HepG2 (cell line): ENCODE data around the gene ENC1. TPM values are rescaled to one million over a fixed set of nuclear protein-coding genes. Genes with fewer than 3 reads are reported as not detected.
A peak's percentile ranks its signal among the peaks of the same experiment; 100 is the strongest.

ENCODE experiments used
- ATAC-seq: fragments of 200-7000 bp; cut with Tn5 transposase; 3 replicates; pipeline ENCODE4 v1.9.1; 2020; ENCODE audit warnings: mild to moderate bottlenecking, moderate library complexity
- BruUV-seq: library from RNA; stranded (reverse); fragments of 400-500 nt; replicated peaks from 2 replicates; lab custom pipeline; 2021; lab: Mats Ljungman, UMichigan
- CTCF ChIA-PET: fragments of 300-600 bp; formaldehyde crosslinking; extraction: SDS; loops from one replicate; lab custom pipeline; 2021; ENCODE audit warnings: low total read pairs, inconsistent platforms, low intra/inter-chr PET ratio; lab: Yijun Ruan, JAX
- POLR2A ChIA-PET: fragments of 350-600 bp; sonication (Branson Sonifier 250); formaldehyde crosslinking; loops from one replicate; lab custom pipeline; 2020; ENCODE audit warnings: antibody characterized with exemption, inconsistent platforms; lab: Yijun Ruan, JAX
- DNase-seq: peaks from one replicate; pipeline ENCODE4 v3.0.0-alpha.2; 2015; ENCODE audit warnings: low spot score
- FAIRE-seq: peaks from 3 replicates; lab custom pipeline; 2011; peaks lifted over from hg19 to GRCh38; lab: Jason Lieb, UNC
- H2AFZ ChIP-seq: one replicate; pipeline ENCODE4 v1.6.1; 2011; ENCODE audit warnings: low read length, inconsistent platforms
- H3K27ac ChIP-seq: fragments of 300-600 bp; 3 replicates; pipeline ENCODE4 v1.8.0; 2011; ENCODE audit warnings: mixed run types, mild to moderate bottlenecking, mixed read lengths, low read length, inconsistent platforms; ENCODE audit not compliant: insufficient read depth; ENCODE audit errors: extremely low read length
- H3K27me3 ChIP-seq, 2 experiments: fragments of 200-600 bp in 1 of 2; 2 replicates in 1 of 2; 3 replicates in 1 of 2; pipeline versions ENCODE4 v1.6.0 to v1.8.0; 2011; ENCODE audit warnings: low read length in 2 of 2, mild to moderate bottlenecking in 2 of 2, moderate library complexity in 2 of 2, inconsistent platforms in 1 of 2; ENCODE audit not compliant: insufficient read depth in 2 of 2, control insufficient read depth in 1 of 2
- H3K36me3 ChIP-seq, 2 experiments: fragments of 200-600 bp in 1 of 2; replicated peaks in 1 of 2; 2 replicates in 1 of 2; 3 replicates in 1 of 2; pipeline versions ENCODE4 v1.5.1 to v1.8.0; 2011; ENCODE audit warnings: low read length in 2 of 2, inconsistent platforms in 1 of 2; ENCODE audit not compliant: insufficient read depth in 2 of 2, control insufficient read depth in 1 of 2
- H3K4me1 ChIP-seq: 2 replicates; pipeline ENCODE4 v1.5.1; 2012; ENCODE audit warnings: low read length, inconsistent platforms; ENCODE audit not compliant: insufficient read depth
- H3K4me2 ChIP-seq: 2 replicates; pipeline ENCODE4 v1.6.0; 2011; ENCODE audit warnings: low read depth, low read length, inconsistent platforms
- H3K4me3 ChIP-seq, 3 experiments: fragments of 200-600 bp in 1 of 3; sonication (generic), shearing (Covaris generic) in 1 of 3; replicated peaks in 1 of 3; 2 replicates each; pipeline ENCODE4 v1.5.1; 2011 to 2016; ENCODE audit warnings: low read length in 3 of 3, inconsistent platforms in 2 of 3, low read depth in 2 of 3, mild to moderate bottlenecking in 2 of 3, control low read depth in 1 of 3, mixed read lengths in 1 of 3; ENCODE audit not compliant: insufficient read depth in 1 of 3
- H3K79me2 ChIP-seq: one replicate; pipeline ENCODE4 v1.6.1; 2011; ENCODE audit warnings: low read length, inconsistent platforms; ENCODE audit not compliant: insufficient read depth
- H3K9ac ChIP-seq: 2 replicates; pipeline ENCODE4 v1.6.0; 2011; ENCODE audit warnings: mild to moderate bottlenecking, low read depth, low read length, inconsistent platforms; ENCODE audit not compliant: insufficient read depth
- H3K9me3 ChIP-seq: 2 replicates; pipeline ENCODE4 v1.5.1; 2012; ENCODE audit warnings: mild to moderate bottlenecking, low read length
- H4K20me1 ChIP-seq: 2 replicates; pipeline ENCODE4 v1.6.0; 2011; ENCODE audit warnings: inconsistent platforms, mild to moderate bottlenecking, low read length, moderate library complexity; ENCODE audit not compliant: insufficient read depth
- ATAD3A ChIP-seq: sonication (generic); formaldehyde crosslinking; IDR thresholded peaks from 2 replicates; pipeline ENCODE4 v1.4.0; 2020; ENCODE audit warnings: missing genetic modification reagents
- CEBPB ChIP-seq: IDR thresholded peaks from 2 replicates; pipeline ENCODE4 v1.6.1; 2011; ENCODE audit warnings: low read depth, low read length, improper control_type of control experiment, borderline replicate concordance
- CHCHD3 ChIP-seq: sonication (generic); formaldehyde crosslinking; IDR thresholded peaks from 2 replicates; pipeline ENCODE4 v1.8.0; 2022; ENCODE audit warnings: mild to moderate bottlenecking, missing genetic modification reagents, moderate library complexity
- MTA1 ChIP-seq: sonication (generic); formaldehyde crosslinking; IDR thresholded peaks from 2 replicates; pipeline ENCODE4 v1.4.0; 2020; ENCODE audit warnings: missing genetic modification reagents, mild to moderate bottlenecking, borderline replicate concordance
- SP1 ChIP-seq, 2 experiments: fragments of 450-650 bp in 1 of 2; sonication (generic) in 1 of 2; formaldehyde crosslinking in 1 of 2; IDR thresholded peaks; 2 replicates each; pipeline versions ENCODE4 v1.4.0 to v1.6.1; 2016 to 2020; ENCODE audit warnings: missing genetic modification reagents in 1 of 2
- ZEB1 ChIP-seq: IDR thresholded peaks from 2 replicates; pipeline ENCODE4 v1.6.1; 2012; ENCODE audit warnings: mild to moderate bottlenecking, low read depth, inconsistent platforms; ENCODE audit not compliant: insufficient replicate concordance
- ZNF136 ChIP-seq: sonication (generic); formaldehyde crosslinking; IDR thresholded peaks from 2 replicates; pipeline ENCODE4 v1.8.1; 2022; ENCODE audit warnings: low read depth, mild to moderate bottlenecking, moderate library complexity, missing genetic modification reagents
- ZNF251 ChIP-seq: sonication (generic); formaldehyde crosslinking; IDR thresholded peaks from 2 replicates; pipeline ENCODE4 v1.9.0; 2021; ENCODE audit warnings: mild to moderate bottlenecking, missing genetic modification reagents
- ZNF772 ChIP-seq: sonication (generic); formaldehyde crosslinking; IDR thresholded peaks from 2 replicates; pipeline ENCODE4 v1.5.0; 2020; ENCODE audit warnings: mild to moderate bottlenecking, missing genetic modification reagents
- ZNF816 ChIP-seq: sonication (generic); formaldehyde crosslinking; IDR thresholded peaks from 2 replicates; pipeline ENCODE4 v1.8.0; 2022; ENCODE audit warnings: missing genetic modification reagents, mild to moderate bottlenecking, borderline replicate concordance
- WGBS: methylation state at CpG from one replicate; pipeline ENCODE4 v1.1.6; 2017; ENCODE audit warnings: low lambda C conversion rate; 5-methylcytosine and 5-hydroxymethylcytosine counted together
- in situ Hi-C: cut with HindIII; loops from 2 replicates; pipeline ENCODE4 v1.10.0; 2017; ENCODE audit warnings: low pct_unique_long_range_greater_than_20kb; ENCODE audit not compliant: extremely low pct_ligation_motif_present
- intact Hi-C: fragments of 100-400 bp; cut with micrococcal nuclease; formaldehyde crosslinking; loops from one replicate; pipeline ENCODE4 v1.10.0; 2022; ENCODE audit not compliant: unreplicated experiment
- polyA plus RNA-seq, 8 experiments: library from polyadenylated mRNA; depleted of rRNA in 3 of 8; stranded (reverse) in 7 of 8; unstranded in 1 of 8; fragments of >200 nt; fragmentation: Illumina TruSeq in 4 of 8; extraction: Trizol in 4 of 8; gene quantifications; 2 replicates each; pipeline versions ENCODE4 v1.2.1 to v1.2.3, GENCODE V29; 2011 to 2016; ENCODE audit warnings: low read depth in 4 of 8, missing spikeins in 1 of 8, mixed read lengths in 1 of 8; ENCODE audit not compliant: insufficient read depth in 1 of 8
- total RNA-seq, 5 experiments: library from RNA; depleted of rRNA; stranded (reverse); fragments of >200 nt; fragmentation: Illumina TruSeq; extraction: Trizol; gene quantifications; 2 replicates each; pipeline ENCODE4 v1.2.3, GENCODE V29; 2016; ENCODE audit warnings: low read depth in 1 of 5
- TF ChIP-seq, protein P1 (sequence below): sonication (generic); formaldehyde crosslinking; IDR thresholded peaks from 2 replicates; pipeline ENCODE4 v1.5.0; 2020; ENCODE audit warnings: missing genetic modification reagents
- TF ChIP-seq, protein P2 (sequence below): sonication (generic); formaldehyde crosslinking; IDR thresholded peaks from 2 replicates; pipeline ENCODE4 v1.8.1; 2022; ENCODE audit warnings: low read depth, mild to moderate bottlenecking, missing genetic modification reagents
- TF ChIP-seq, protein P3 (sequence below): IDR thresholded peaks from 2 replicates; pipeline ENCODE4 v1.6.1; 2016; ENCODE audit warnings: missing compliant biosample characterization, missing genetic modification reagents, borderline replicate concordance

ENC1 gene
- total and polyA plus RNA-seq, 2 of the 13 experiments (the other 11 are each of a cell fraction or from before 2014, with no cell fraction given): 63.8 to 64.4 TPM

DNA sequence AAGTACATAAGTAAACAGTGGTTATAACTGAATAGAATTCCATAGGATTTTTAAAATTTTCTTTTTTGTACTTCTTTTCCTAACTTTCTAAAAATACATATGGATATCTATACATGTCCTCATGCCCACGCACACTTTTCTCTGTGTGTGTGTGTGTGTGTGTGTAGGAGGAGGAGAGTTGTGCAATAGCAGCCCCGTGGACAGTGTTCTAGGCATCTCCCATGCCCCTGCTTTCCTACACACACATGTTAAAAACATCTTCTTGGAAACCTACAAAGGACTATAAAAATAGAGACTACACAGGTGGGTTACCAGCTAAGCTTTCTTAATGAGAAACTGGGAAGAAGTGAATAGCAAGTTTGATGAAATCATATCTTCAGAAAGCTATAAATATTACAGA lies 24.7 kb upstream of the ENC1 start:
- DNase-seq: no peak
- no peaks in the 10 kb centered on the region for H4K20me1 ChIP-seq
- peak; percentile 73 for TF ChIP-seq CEBPB
- TF ChIP-seq SP1 (IDR thresholded peaks at IDR 0.05): no peak
- no peak for TF ChIP-seq SP1 (CRISPR knock-in tag; IDR thresholded peaks at IDR 0.05)
- no peak overlapping the region for H2AFZ ChIP-seq
- H3K4me2 ChIP-seq: no peak overlapping the region
- no peaks in the 10 kb centered on the region for H3K79me2 ChIP-seq
- peaks cover 9% of the 10 kb centered on the region for H3K4me1 ChIP-seq
- H3K36me3 ChIP-seq: no peaks in the 10 kb centered on the region
- intact Hi-C loops (no loop called here), in situ Hi-C loops (no loop called here)
- ChIA-PET CTCF (no interaction called here), POLR2A (no interaction called here)
- H3K4me3 ChIP-seq: no peak overlapping the region
- no peak for FAIRE-seq
- BruUV-seq: no TSS peak
- H3K9ac ChIP-seq: no peak overlapping the region
- no peaks in the 10 kb centered on the region for H3K9me3 ChIP-seq
- WGBS: 0% methylated on average over 2 of the region's 2 CpGs
- no peak for ATAC-seq
- H3K27ac ChIP-seq: no peak overlapping the region
- peaks cover 0 to 7% of the 10 kb centered on the region in 2 experiments; a peak in 1 of 5 replicates for H3K27me3 ChIP-seq

DNA sequence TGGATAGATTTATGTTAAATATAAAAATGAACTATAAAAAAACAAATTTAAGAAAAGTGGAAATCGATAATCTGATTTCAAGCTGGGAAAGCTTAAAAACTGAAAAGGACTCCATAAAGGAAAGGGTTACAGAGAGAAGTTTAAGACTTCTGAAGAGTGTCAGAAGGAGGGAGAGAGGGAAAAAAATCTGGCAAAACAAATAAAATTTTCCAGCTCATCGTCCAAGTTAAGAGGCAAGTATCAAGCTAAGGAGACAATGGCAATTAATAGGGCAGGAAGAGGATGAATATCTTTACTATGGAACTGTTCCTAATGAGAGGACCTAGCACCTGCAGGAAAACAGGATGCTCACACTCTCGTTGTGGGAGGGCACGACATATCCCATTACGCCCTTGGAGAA lies 24.0 kb upstream of the ENC1 start:
- no peak overlapping the region for H3K9ac ChIP-seq
- intact Hi-C loops: no loop called here
- H4K20me1 ChIP-seq: no peaks in the 10 kb centered on the region
- POLR2A ChIA-PET: interaction anchor here (1.3 kb wide), 1 partner anchor 24 kb away, joined by 3 read pairs; the partner anchor contains the start of gene ENC1
- H3K9me3 ChIP-seq: no peaks in the 10 kb centered on the region
- DNase-seq: no peak
- BruUV-seq: no TSS peak
- no peaks in the 10 kb centered on the region for H3K79me2 ChIP-seq
- H3K4me1 ChIP-seq: peaks cover 2% of the 10 kb centered on the region
- CTCF ChIA-PET: no interaction called here
- no peak overlapping the region for H3K4me3 ChIP-seq
- H3K4me2 ChIP-seq: no peak overlapping the region
- no peak overlapping the region for H2AFZ ChIP-seq
- in situ Hi-C loops: no loop called here
- ATAC-seq: no peak
- 53% methylated on average over 5 of the region's 5 CpGs for WGBS
- FAIRE-seq: no peak
- H3K36me3 ChIP-seq: no peaks in the 10 kb centered on the region
- no peak overlapping the region for H3K27ac ChIP-seq
- peaks cover 0 to 7% of the 10 kb centered on the region in 2 experiments; a peak in 2 of 5 replicates for H3K27me3 ChIP-seq
- TF ChIP-seq, protein P1, sequence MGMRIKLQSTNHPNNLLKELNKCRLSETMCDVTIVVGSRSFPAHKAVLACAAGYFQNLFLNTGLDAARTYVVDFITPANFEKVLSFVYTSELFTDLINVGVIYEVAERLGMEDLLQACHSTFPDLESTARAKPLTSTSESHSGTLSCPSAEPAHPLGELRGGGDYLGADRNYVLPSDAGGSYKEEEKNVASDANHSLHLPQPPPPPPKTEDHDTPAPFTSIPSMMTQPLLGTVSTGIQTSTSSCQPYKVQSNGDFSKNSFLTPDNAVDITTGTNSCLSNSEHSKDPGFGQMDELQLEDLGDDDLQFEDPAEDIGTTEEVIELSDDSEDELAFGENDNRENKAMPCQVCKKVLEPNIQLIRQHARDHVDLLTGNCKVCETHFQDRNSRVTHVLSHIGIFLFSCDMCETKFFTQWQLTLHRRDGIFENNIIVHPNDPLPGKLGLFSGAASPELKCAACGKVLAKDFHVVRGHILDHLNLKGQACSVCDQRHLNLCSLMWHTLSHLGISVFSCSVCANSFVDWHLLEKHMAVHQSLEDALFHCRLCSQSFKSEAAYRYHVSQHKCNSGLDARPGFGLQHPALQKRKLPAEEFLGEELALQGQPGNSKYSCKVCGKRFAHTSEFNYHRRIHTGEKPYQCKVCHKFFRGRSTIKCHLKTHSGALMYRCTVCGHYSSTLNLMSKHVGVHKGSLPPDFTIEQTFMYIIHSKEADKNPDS (CRISPR knock-in tag): no peak
- no peak for TF ChIP-seq ZNF816 (CRISPR knock-in tag)
- TF ChIP-seq ZNF136: no peak
- TF ChIP-seq ZEB1: no peak
- TF ChIP-seq, protein P2, sequence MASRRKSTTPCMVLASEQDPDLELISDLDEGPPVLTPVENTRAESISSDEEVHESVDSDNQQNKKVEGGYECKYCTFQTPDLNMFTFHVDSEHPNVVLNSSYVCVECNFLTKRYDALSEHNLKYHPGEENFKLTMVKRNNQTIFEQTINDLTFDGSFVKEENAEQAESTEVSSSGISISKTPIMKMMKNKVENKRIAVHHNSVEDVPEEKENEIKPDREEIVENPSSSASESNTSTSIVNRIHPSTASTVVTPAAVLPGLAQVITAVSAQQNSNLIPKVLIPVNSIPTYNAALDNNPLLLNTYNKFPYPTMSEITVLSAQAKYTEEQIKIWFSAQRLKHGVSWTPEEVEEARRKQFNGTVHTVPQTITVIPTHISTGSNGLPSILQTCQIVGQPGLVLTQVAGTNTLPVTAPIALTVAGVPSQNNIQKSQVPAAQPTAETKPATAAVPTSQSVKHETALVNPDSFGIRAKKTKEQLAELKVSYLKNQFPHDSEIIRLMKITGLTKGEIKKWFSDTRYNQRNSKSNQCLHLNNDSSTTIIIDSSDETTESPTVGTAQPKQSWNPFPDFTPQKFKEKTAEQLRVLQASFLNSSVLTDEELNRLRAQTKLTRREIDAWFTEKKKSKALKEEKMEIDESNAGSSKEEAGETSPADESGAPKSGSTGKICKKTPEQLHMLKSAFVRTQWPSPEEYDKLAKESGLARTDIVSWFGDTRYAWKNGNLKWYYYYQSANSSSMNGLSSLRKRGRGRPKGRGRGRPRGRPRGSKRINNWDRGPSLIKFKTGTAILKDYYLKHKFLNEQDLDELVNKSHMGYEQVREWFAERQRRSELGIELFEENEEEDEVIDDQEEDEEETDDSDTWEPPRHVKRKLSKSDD: no peak
- TF ChIP-seq, protein P3, sequence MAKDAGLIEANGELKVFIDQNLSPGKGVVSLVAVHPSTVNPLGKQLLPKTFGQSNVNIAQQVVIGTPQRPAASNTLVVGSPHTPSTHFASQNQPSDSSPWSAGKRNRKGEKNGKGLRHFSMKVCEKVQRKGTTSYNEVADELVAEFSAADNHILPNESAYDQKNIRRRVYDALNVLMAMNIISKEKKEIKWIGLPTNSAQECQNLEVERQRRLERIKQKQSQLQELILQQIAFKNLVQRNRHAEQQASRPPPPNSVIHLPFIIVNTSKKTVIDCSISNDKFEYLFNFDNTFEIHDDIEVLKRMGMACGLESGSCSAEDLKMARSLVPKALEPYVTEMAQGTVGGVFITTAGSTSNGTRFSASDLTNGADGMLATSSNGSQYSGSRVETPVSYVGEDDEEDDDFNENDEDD (CRISPR knock-in tag): no peak
- TF ChIP-seq ZNF251 (CRISPR knock-in tag): no peak
- no peak for TF ChIP-seq ZNF772
- TF ChIP-seq ATAD3A (CRISPR knock-in tag): no peak
- no peak for TF ChIP-seq CHCHD3
- TF ChIP-seq MTA1 (CRISPR knock-in tag): no peak
